A549 (cell line): Measurements from ENCODE around the gene RARG. TPM values are rescaled to one million over a fixed set of nuclear protein-coding genes. Genes with fewer than 3 reads are reported as not detected.

ENCODE experiments used
- ATAC-seq, 2 experiments: fragments of 200-7000 bp in 1 of 2; fragments of >200 bp in 1 of 2; cut with Nextera tagmentation in 1 of 2; cut with Tn5 transposase in 1 of 2; 3 replicates each; pipeline versions ENCODE4 v1.8.0 to v1.9.1; 2018 to 2020; ENCODE audit warnings: mild to moderate bottlenecking in 1 of 2, moderate library complexity in 1 of 2
- CTCF ChIA-PET: fragments of 300-600 bp; sonication (Branson Sonifier 250); formaldehyde crosslinking; extraction: SDS; loops from one replicate; lab custom pipeline; 2021; ENCODE audit warnings: antibody characterized with exemption, inconsistent platforms; lab: Yijun Ruan, JAX
- POLR2A ChIA-PET: fragments of 350-600 bp; formaldehyde crosslinking; extraction: SDS; loops from one replicate; lab custom pipeline; 2021; ENCODE audit warnings: antibody characterized with exemption, inconsistent platforms; lab: Yijun Ruan, JAX
- DNase-seq, 2 experiments: peaks; one replicate each; pipeline versions ENCODE4 v3.0.0 to v3.0.0-alpha.2; 2011 to 2016; ENCODE audit warnings: low read depth in 1 of 2, low spot score in 1 of 2
- FAIRE-seq: peaks from 2 replicates; lab custom pipeline; 2011; peaks lifted over from hg19 to GRCh38; lab: Jason Lieb, UNC
- H3K27ac ChIP-seq, 2 experiments: fragments of >200 bp; sonication (Bioruptor Twin); formaldehyde crosslinking; 3 replicates each; pipeline ENCODE4 v1.5.1; 2016 to 2017
- H3K4me1 ChIP-seq: fragments of >200 bp; sonication (Bioruptor Twin); formaldehyde crosslinking; 3 replicates; pipeline ENCODE4 v1.6.1; 2016
- H3K4me2 ChIP-seq: fragments of >200 bp; sonication (Bioruptor Twin); formaldehyde crosslinking; 3 replicates; pipeline ENCODE4 v1.6.1; 2016
- H3K4me3 ChIP-seq: fragments of >200 bp; sonication (Bioruptor Twin); formaldehyde crosslinking; 3 replicates; pipeline ENCODE4 v1.5.1; 2016
- H3K9me3 ChIP-seq: fragments of >200 bp; sonication (Bioruptor Twin); formaldehyde crosslinking; 3 replicates; pipeline ENCODE4 v1.6.1; 2016
- BHLHE40 ChIP-seq: IDR thresholded peaks from 2 replicates; pipeline ENCODE4 v1.6.1; 2012; ENCODE audit warnings: low read depth, low read length, inconsistent platforms
- CBX8 ChIP-seq: fragments of 200-600 bp; sonication (generic); IDR thresholded peaks from 2 replicates; pipeline ENCODE4 v1.6.1; 2016
- CEBPB ChIP-seq, 2 experiments: fragments of >200 bp in 1 of 2; sonication (Bioruptor Twin) in 1 of 2; formaldehyde crosslinking in 1 of 2; IDR thresholded peaks; 2 replicates each; pipeline ENCODE4 v1.6.1; 2012 to 2016
- FOSL2 ChIP-seq, 2 experiments: fragments of 450-650 bp in 1 of 2; fragments of >200 bp in 1 of 2; sonication (Bioruptor Twin) in 1 of 2; formaldehyde crosslinking; IDR thresholded peaks; 2 replicates each; pipeline versions ENCODE4 v1.5.0 to v1.6.1; 2016 to 2020; ENCODE audit warnings: mild to moderate bottlenecking in 1 of 2, moderate library complexity in 1 of 2
- FOXS1 ChIP-seq: fragments of 250-450 bp; sonication (Bioruptor Pico); IDR thresholded peaks from 2 replicates; pipeline ENCODE4 v1.5.0; 2020; ENCODE audit warnings: mild to moderate bottlenecking, moderate library complexity
- KDM1A ChIP-seq: fragments of 200-600 bp; sonication (generic); IDR thresholded peaks from 2 replicates; pipeline ENCODE4 v1.6.1; 2016; ENCODE audit warnings: low read depth, mild to moderate bottlenecking
- KDM5A ChIP-seq: fragments of 200-600 bp; sonication (generic); IDR thresholded peaks from 2 replicates; pipeline ENCODE4 v1.6.1; 2016; ENCODE audit warnings: antibody characterized with exemption, mild to moderate bottlenecking
- MAZ ChIP-seq: fragments of 150-350 bp; IDR thresholded peaks from 2 replicates; pipeline ENCODE4 v1.6.1; 2014; ENCODE audit warnings: antibody characterized with exemption, low read depth, low read length, borderline replicate concordance
- MYC ChIP-seq: IDR thresholded peaks from 2 replicates; pipeline ENCODE4 v1.6.1; 2012; ENCODE audit warnings: mild to moderate bottlenecking, inconsistent platforms, low read length, improper control_type of control experiment, borderline replicate concordance
- NFE2L2 ChIP-seq: fragments of 150-350 bp; conservative IDR thresholded peaks from 2 replicates; pipeline ENCODE4 v1.6.1; 2014; ENCODE audit warnings: low read length
- NR3C1 ChIP-seq: fragments of >200 bp; sonication (Bioruptor Twin); formaldehyde crosslinking; IDR thresholded peaks from 3 replicates; pipeline ENCODE4 v1.6.1; 2017
- ZFP36 ChIP-seq: fragments of 450-650 bp; IDR thresholded peaks from 2 replicates; pipeline ENCODE4 v1.6.1; 2014; ENCODE audit warnings: borderline replicate concordance; ENCODE audit not compliant: partially characterized antibody
- ZNF302 ChIP-seq: fragments of 250-450 bp; sonication (Bioruptor Pico); IDR thresholded peaks from 2 replicates; pipeline ENCODE4 v1.9.0; 2021; ENCODE audit warnings: inconsistent platforms, mild to moderate bottlenecking, moderate library complexity
- ZSCAN20 ChIP-seq: fragments of 250-450 bp; sonication (Bioruptor Pico); IDR thresholded peaks from 2 replicates; pipeline ENCODE4 v1.8.0; 2022; ENCODE audit warnings: mild to moderate bottlenecking, moderate library complexity
- WGBS: methylation state at CpG from one replicate; pipeline ENCODE4 v1.1.6; 2017; ENCODE audit errors: missing lambda C conversion rate; 5-methylcytosine and 5-hydroxymethylcytosine counted together
- polyA plus RNA-seq, 4 experiments: library from polyadenylated mRNA; depleted of rRNA in 3 of 4; stranded (reverse); fragments of >200 nt; fragmentation: RNase III in 1 of 4; extraction: RNeasy Plus Mini Kit Qiagen cat#74134 plus additional on column Dnase treatment in 1 of 4; gene quantifications; 2 replicates in 3 of 4; 3 replicates in 1 of 4; pipeline ENCODE4 v1.2.3, GENCODE V29; 2011 to 2017
- TF ChIP-seq, protein P1 (sequence below): fragments of >200 bp; sonication (Bioruptor Twin); formaldehyde crosslinking; IDR thresholded peaks from 3 replicates; pipeline ENCODE4 v1.6.1; 2016
- TF ChIP-seq, protein P2 (sequence below): fragments of 450-650 bp; IDR thresholded peaks from 2 replicates; pipeline ENCODE4 v1.6.1; 2014; ENCODE audit warnings: antibody characterized with exemption
- TF ChIP-seq, protein P3 (sequence below): IDR thresholded peaks from 2 replicates; pipeline ENCODE4 v1.6.1; 2012; ENCODE audit warnings: low read depth, borderline replicate concordance
- TF ChIP-seq, protein P4 (sequence below): fragments of 200-600 bp; sonication (generic); IDR thresholded peaks from 2 replicates; pipeline ENCODE4 v1.6.1; 2016; ENCODE audit warnings: antibody characterized with exemption, mild to moderate bottlenecking, moderate library complexity

The RARG gene
- polyA plus RNA-seq, 2 of the 4 experiments (the other 2 are of a cell fraction), result 15.6 to 17.2 TPM

DNA sequence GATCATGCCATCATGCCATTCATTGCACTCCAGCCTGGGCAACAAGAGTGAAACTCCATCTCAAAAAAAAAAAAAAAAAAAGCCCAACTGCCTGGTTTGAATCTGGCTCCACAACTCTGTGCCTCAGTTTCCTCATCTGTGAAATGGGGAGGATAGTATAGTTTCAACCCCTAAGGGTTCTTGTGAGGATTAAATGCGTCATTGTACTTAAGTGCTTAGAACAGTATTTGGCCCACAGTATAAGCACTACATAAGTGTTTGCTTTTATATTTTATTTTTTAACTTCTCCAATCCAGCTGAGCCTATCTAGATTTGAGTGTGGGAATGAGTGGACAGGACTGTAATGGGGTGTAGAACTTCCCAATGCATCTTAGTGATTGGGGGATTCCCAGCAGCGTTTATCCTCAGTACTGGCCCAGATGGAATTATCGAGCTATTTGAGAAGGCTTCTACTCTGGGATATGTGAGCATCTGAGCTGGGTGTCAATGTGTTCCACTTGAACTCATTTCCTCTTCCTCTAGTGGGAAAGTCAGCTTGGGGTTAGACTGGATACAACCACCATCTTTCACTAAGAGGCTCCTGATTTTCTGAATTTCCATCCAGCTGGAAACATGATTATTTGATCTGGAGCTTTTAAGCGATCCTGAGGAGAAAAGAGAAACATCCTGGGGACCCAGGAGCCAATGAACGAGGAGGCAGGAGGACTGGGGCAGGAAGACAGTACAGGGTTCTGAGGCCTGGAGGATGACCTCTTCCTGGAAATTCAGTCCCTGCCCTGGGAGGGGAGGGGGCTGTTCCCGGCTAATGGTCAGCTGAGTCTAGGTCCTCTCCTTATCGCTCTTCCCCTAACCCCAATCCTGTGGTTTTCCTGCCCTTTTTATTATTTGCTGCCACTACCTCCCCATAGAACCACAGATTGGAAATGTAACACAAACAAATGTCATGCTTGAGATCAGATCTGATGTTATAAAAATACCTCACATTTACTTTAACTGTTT is 26.8 kb upstream of the RARG start:
- CTCF ChIA-PET, result interaction anchor here (0.5 to 12.8 kb wide), 11 partner anchors 9 to 100 kb away, joined by 3 to 216 read pairs (median 4); partner anchors contain the start of genes ESPL1 and ITGB7
- no peak for FAIRE-seq
- no peak for ATAC-seq

DNA sequence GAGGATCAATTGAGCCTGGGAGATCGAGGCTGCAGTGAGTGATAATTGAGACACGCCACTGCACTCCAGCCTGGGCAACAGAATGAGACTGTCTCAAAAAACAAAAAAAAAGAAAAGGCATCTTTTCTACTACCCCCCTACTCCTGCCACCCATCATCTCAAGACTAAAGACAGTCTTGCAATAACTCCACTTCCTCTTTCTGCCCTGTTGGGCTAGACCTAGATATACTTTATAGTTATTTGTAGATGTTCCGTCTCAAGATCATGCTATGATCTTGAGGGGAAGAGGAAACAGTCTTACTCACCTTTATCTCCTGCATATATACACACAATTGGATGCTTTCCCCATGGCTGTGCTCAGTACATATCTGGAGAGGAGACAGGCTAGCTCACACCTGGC is 24.0 kb upstream of the RARG start:
- POLR2A ChIA-PET, result no interaction called here
- 93% methylated on average over 3 of the region's 3 CpGs for WGBS
- Histone ChIP-seq H3K4me2 (no peak overlapping the region), H3K4me3 (no peak overlapping the region), H3K9me3 (no peaks in the 10 kb centered on the region), H3K27ac (no peak overlapping the region), H3K4me1 (peaks cover 11% of the 10 kb centered on the region)
- ATAC-seq, result no peak
- no peak for FAIRE-seq
- CTCF ChIA-PET, result interaction anchor here (1.2 to 12.8 kb wide), 6 partner anchors 12 to 60 kb away, joined by 4 to 216 read pairs (median 8); partner anchors contain the start of genes ESPL1 and ITGB7
- no peak for DNase-seq
- TF ChIP-seq ZSCAN20 (CRISPR knock-in tag) (no peak), MYC (no peak), KDM1A (no peak), BHLHE40 (no peak), NFE2L2 (no peak)
- TF ChIP-seq, protein P1, sequence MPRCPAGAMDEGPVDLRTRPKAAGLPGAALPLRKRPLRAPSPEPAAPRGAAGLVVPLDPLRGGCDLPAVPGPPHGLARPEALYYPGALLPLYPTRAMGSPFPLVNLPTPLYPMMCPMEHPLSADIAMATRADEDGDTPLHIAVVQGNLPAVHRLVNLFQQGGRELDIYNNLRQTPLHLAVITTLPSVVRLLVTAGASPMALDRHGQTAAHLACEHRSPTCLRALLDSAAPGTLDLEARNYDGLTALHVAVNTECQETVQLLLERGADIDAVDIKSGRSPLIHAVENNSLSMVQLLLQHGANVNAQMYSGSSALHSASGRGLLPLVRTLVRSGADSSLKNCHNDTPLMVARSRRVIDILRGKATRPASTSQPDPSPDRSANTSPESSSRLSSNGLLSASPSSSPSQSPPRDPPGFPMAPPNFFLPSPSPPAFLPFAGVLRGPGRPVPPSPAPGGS, result no peak
- TF ChIP-seq, protein P2, sequence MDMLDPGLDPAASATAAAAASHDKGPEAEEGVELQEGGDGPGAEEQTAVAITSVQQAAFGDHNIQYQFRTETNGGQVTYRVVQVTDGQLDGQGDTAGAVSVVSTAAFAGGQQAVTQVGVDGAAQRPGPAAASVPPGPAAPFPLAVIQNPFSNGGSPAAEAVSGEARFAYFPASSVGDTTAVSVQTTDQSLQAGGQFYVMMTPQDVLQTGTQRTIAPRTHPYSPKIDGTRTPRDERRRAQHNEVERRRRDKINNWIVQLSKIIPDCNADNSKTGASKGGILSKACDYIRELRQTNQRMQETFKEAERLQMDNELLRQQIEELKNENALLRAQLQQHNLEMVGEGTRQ, result no peak
- TF ChIP-seq, all 56 proteins: peak for 0

More for the DNA sequence above, 26.8 kb upstream of the RARG start:
- Histone ChIP-seq H3K9me3 (no peaks in the 10 kb centered on the region), H3K4me3 (no peak overlapping the region), H3K27ac (no peak overlapping the region), H3K4me2 (no peak overlapping the region), H3K4me1 (no peaks in the 10 kb centered on the region)
- 78% methylated on average over 7 of the region's 7 CpGs for WGBS
- POLR2A ChIA-PET, result no interaction called here
- no peak for DNase-seq
- TF ChIP-seq, protein P3, sequence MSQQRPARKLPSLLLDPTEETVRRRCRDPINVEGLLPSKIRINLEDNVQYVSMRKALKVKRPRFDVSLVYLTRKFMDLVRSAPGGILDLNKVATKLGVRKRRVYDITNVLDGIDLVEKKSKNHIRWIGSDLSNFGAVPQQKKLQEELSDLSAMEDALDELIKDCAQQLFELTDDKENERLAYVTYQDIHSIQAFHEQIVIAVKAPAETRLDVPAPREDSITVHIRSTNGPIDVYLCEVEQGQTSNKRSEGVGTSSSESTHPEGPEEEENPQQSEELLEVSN, result no peak
- TF ChIP-seq KDM5A (no peak), BHLHE40 (no peak), FOXS1 (no peak), ZNF302 (no peak), ZFP36 (no peak), CBX8 (no peak), MAZ (no peak), FOSL2 (IDR thresholded peaks at IDR 0.05) (no peak), FOSL2 (CRISPR knock-in tag; IDR thresholded peaks at IDR 0.05) (no peak), NR3C1 (no peak), NFE2L2 (no peak), CEBPB (IDR thresholded peaks at IDR 0.05) (no peak)
- TF ChIP-seq, protein P4, sequence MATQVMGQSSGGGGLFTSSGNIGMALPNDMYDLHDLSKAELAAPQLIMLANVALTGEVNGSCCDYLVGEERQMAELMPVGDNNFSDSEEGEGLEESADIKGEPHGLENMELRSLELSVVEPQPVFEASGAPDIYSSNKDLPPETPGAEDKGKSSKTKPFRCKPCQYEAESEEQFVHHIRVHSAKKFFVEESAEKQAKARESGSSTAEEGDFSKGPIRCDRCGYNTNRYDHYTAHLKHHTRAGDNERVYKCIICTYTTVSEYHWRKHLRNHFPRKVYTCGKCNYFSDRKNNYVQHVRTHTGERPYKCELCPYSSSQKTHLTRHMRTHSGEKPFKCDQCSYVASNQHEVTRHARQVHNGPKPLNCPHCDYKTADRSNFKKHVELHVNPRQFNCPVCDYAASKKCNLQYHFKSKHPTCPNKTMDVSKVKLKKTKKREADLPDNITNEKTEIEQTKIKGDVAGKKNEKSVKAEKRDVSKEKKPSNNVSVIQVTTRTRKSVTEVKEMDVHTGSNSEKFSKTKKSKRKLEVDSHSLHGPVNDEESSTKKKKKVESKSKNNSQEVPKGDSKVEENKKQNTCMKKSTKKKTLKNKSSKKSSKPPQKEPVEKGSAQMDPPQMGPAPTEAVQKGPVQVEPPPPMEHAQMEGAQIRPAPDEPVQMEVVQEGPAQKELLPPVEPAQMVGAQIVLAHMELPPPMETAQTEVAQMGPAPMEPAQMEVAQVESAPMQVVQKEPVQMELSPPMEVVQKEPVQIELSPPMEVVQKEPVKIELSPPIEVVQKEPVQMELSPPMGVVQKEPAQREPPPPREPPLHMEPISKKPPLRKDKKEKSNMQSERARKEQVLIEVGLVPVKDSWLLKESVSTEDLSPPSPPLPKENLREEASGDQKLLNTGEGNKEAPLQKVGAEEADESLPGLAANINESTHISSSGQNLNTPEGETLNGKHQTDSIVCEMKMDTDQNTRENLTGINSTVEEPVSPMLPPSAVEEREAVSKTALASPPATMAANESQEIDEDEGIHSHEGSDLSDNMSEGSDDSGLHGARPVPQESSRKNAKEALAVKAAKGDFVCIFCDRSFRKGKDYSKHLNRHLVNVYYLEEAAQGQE, result no peak
